ENCODE data around the gene CASP7. TPM values are rescaled to one million over a fixed set of nuclear protein-coding genes. Genes with fewer than 3 reads are reported as not detected.

The CASP7 gene
- total RNA-seq, 1 donor from 2014 or later: 44.9 TPM

DNA sequence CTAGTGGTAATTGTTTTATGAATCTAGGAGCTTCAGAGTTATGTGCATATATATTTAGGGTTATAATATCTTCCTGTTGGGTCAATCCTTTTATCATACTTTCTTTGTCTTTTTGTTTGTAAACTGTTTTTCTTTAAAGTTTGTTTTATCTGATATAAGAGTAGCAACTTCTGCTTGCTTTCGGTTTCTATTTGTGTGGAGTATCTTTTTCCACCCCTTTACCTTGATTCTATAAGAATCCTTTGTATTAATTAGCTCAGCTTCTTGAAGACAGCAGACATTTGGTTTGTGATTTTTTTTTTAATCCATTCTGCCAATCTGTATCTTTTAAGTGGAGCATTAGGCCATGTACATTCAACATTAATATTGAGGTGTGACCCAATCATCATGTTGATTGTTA lies 9.3 kb downstream of the CASP7 start:
- Mint-ChIP-seq H3K4me1 (ENCODE audit: low read depth, unreplicated experiment) (peaks cover 3% of the 10 kb centered on the region), H3K27ac (ENCODE audit: unreplicated experiment) (no peak overlapping the region), H3K27me3 (ENCODE audit: low read depth, unreplicated experiment) (no peaks in the 10 kb centered on the region), H3K9me3 (ENCODE audit: unreplicated experiment) (peaks cover 24% of the 10 kb centered on the region), H3K4me3 (ENCODE audit: unreplicated experiment) (no peak overlapping the region), H3K36me3 (ENCODE audit: low read depth, unreplicated experiment) (peaks cover 37% of the 10 kb centered on the region)
- no peak overlapping the region for H3K9ac ChIP-seq (ENCODE audit: low read length)
- H3K4me2 ChIP-seq (ENCODE audit: low read length): no peak overlapping the region
- DNase-seq (ENCODE audit: low read depth) (no peak), FAIRE-seq (no peak)
- H2AFZ ChIP-seq (ENCODE audit: low read depth, low read length): no peak overlapping the region
- H3K79me2 ChIP-seq (ENCODE audit: insufficient read depth, low read length): peaks cover 62% of the 10 kb centered on the region
- peaks cover 38% of the 10 kb centered on the region for H4K20me1 ChIP-seq (ENCODE audit: insufficient read depth, low read length)
- H3K9me3 ChIP-seq (ENCODE audit: insufficient read depth, low read depth, low read length): no peaks in the 10 kb centered on the region
- no peaks in the 10 kb centered on the region for H3K4me1 ChIP-seq (ENCODE audit: insufficient read depth, low read length)
- H3K4me3 ChIP-seq (ENCODE audit: insufficient read depth, low read depth, low read length): no peak overlapping the region
- TF ChIP-seq EZH2 (IDR thresholded peaks at IDR 0.05; ENCODE audit: insufficient read depth, low read length): no peak
- TF ChIP-seq, protein P1, sequence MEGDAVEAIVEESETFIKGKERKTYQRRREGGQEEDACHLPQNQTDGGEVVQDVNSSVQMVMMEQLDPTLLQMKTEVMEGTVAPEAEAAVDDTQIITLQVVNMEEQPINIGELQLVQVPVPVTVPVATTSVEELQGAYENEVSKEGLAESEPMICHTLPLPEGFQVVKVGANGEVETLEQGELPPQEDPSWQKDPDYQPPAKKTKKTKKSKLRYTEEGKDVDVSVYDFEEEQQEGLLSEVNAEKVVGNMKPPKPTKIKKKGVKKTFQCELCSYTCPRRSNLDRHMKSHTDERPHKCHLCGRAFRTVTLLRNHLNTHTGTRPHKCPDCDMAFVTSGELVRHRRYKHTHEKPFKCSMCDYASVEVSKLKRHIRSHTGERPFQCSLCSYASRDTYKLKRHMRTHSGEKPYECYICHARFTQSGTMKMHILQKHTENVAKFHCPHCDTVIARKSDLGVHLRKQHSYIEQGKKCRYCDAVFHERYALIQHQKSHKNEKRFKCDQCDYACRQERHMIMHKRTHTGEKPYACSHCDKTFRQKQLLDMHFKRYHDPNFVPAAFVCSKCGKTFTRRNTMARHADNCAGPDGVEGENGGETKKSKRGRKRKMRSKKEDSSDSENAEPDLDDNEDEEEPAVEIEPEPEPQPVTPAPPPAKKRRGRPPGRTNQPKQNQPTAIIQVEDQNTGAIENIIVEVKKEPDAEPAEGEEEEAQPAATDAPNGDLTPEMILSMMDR (IDR thresholded peaks at IDR 0.05; ENCODE audit: insufficient read depth, low read depth, low read length): no peak
- no peaks in the 10 kb centered on the region for H3K36me3 ChIP-seq (ENCODE audit: insufficient read depth, low read length)
- H3K27ac ChIP-seq (ENCODE audit: low read depth, low read length): no peak overlapping the region
- H3K27me3 ChIP-seq (ENCODE audit: insufficient read depth, low read length): no peaks in the 10 kb centered on the region

DNA sequence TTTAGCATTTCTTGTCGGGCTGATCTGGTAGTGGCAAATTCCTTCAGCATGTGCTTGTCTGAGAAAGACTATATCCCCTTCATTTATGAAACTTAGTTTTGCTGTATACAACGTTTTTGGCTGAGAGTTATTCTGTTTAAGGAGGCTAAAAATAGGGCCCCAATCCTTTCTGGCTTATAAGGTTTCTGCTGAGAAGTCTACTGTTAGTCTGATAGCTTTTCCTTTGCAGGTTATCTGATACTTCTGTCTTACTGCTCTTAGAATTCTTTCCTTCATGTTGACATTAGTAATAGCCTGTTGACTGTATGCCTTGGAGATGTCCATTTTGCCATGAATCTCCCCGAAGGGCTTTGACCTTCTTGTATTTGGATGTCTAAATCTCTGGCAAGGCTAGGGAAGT lies 9.9 kb downstream of the CASP7 start:
- Histone ChIP-seq H3K4me1 (ENCODE audit: insufficient read depth, low read length) (no peaks in the 10 kb centered on the region), H3K9ac (ENCODE audit: low read length) (no peak overlapping the region), H3K4me3 (ENCODE audit: insufficient read depth, low read depth, low read length) (no peak overlapping the region), H3K27ac (ENCODE audit: low read depth, low read length) (no peak overlapping the region), H3K27me3 (ENCODE audit: insufficient read depth, low read length) (no peaks in the 10 kb centered on the region), H4K20me1 (ENCODE audit: insufficient read depth, low read length) (peaks cover 37% of the 10 kb centered on the region), H2AFZ (ENCODE audit: low read depth, low read length) (no peak overlapping the region), H3K9me3 (ENCODE audit: insufficient read depth, low read depth, low read length) (no peaks in the 10 kb centered on the region), H3K79me2 (ENCODE audit: insufficient read depth, low read length) (peaks cover 62% of the 10 kb centered on the region), H3K36me3 (ENCODE audit: insufficient read depth, low read length) (no peaks in the 10 kb centered on the region), H3K4me2 (ENCODE audit: low read length) (no peak overlapping the region)
- DNase-seq (ENCODE audit: low read depth) (no peak), FAIRE-seq (no peak)
- Mint-ChIP-seq H3K27ac (ENCODE audit: unreplicated experiment) (no peak overlapping the region), H3K4me1 (ENCODE audit: low read depth, unreplicated experiment) (peaks cover 3% of the 10 kb centered on the region), H3K27me3 (ENCODE audit: low read depth, unreplicated experiment) (no peaks in the 10 kb centered on the region), H3K4me3 (ENCODE audit: unreplicated experiment) (no peak overlapping the region), H3K9me3 (ENCODE audit: unreplicated experiment) (peaks cover 24% of the 10 kb centered on the region), H3K36me3 (ENCODE audit: low read depth, unreplicated experiment) (peaks cover 37% of the 10 kb centered on the region)
- TF ChIP-seq, protein P1 (IDR thresholded peaks at IDR 0.05; ENCODE audit: insufficient read depth, low read depth, low read length): no peak
- no peak for TF ChIP-seq EZH2 (IDR thresholded peaks at IDR 0.05; ENCODE audit: insufficient read depth, low read length)

DNA sequence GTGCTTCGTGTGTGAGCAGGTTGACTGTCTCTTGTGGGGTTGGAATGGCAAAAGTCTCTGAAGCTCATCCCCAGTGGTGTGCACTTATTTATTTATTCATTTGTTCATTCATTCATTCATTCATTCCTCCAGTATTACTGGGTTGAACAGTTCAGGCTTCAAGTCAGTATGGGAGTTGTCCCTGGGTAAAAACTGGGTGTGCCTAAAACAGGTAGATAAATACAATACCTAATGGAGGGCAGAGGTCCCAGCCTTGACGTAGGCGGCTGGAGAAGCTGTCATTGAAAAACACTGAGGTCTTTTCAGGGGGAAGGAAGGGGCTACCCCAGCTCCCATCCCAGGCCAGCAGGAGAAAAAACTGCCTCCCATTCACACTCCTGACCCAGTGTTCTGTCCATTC lies 11.0 kb downstream of the CASP7 start:
- H3K9me3 Mint-ChIP-seq (ENCODE audit: unreplicated experiment): peaks cover 24% of the 10 kb centered on the region

More for the DNA sequence above, 11.0 kb downstream of the CASP7 start:
- Histone ChIP-seq H2AFZ (ENCODE audit: low read depth, low read length) (no peak overlapping the region), H3K9me3 (ENCODE audit: insufficient read depth, low read depth, low read length) (no peaks in the 10 kb centered on the region), H3K27me3 (ENCODE audit: insufficient read depth, low read length) (no peaks in the 10 kb centered on the region), H3K9ac (ENCODE audit: low read length) (no peak overlapping the region), H3K4me3 (ENCODE audit: insufficient read depth, low read depth, low read length) (no peak overlapping the region), H3K4me1 (ENCODE audit: insufficient read depth, low read length) (no peaks in the 10 kb centered on the region), H3K27ac (ENCODE audit: low read depth, low read length) (no peak overlapping the region), H3K36me3 (ENCODE audit: insufficient read depth, low read length) (no peaks in the 10 kb centered on the region), H3K4me2 (ENCODE audit: low read length) (no peak overlapping the region), H4K20me1 (ENCODE audit: insufficient read depth, low read length) (peaks cover 44% of the 10 kb centered on the region), H3K79me2 (ENCODE audit: insufficient read depth, low read length) (peaks cover 61% of the 10 kb centered on the region)
- Mint-ChIP-seq H3K4me3 (ENCODE audit: unreplicated experiment) (no peak overlapping the region), H3K27me3 (ENCODE audit: low read depth, unreplicated experiment) (no peaks in the 10 kb centered on the region), H3K27ac (ENCODE audit: unreplicated experiment) (no peak overlapping the region), H3K4me1 (ENCODE audit: low read depth, unreplicated experiment) (peaks cover 6% of the 10 kb centered on the region), H3K36me3 (ENCODE audit: low read depth, unreplicated experiment) (peaks cover 41% of the 10 kb centered on the region)
- DNase-seq (ENCODE audit: low read depth) (no peak), FAIRE-seq (no peak)
- no peak for TF ChIP-seq EZH2 (IDR thresholded peaks at IDR 0.05; ENCODE audit: insufficient read depth, low read length)
- TF ChIP-seq, protein P1 (IDR thresholded peaks at IDR 0.05; ENCODE audit: insufficient read depth, low read depth, low read length): no peak
